ENCODE data around the gene KITLG. TPM values are rescaled to one million over a fixed set of nuclear protein-coding genes. Genes with fewer than 3 reads are reported as not detected.

KITLG gene
- total and polyA plus RNA-seq, 2 experiments from 2014 or later: 3.1 to 10.7 TPM

GRCh38 chr12:88578276-88579160, 1.8 kb downstream of the KITLG start:
- peak; percentile 74 for DNase-seq (ENCODE audit: low spot score)
- peaks cover 13% of the 10 kb centered on the region for H3K27me3 Mint-ChIP-seq (ENCODE audit: insufficient read depth, low read depth, poor library complexity)
- no peaks in the 10 kb centered on the region for H3K36me3 Mint-ChIP-seq (ENCODE audit: low read depth)
- H3K4me1 ChIP-seq (ENCODE audit: insufficient read depth): peaks cover 52% of the 10 kb centered on the region
- no peaks in the 10 kb centered on the region for H3F3A ChIP-seq (replicated peaks; ENCODE audit: low read depth)
- H3K4me3 ChIP-seq: peak overlapping the region; percentile 83
- no peak overlapping the region for H2AFZ ChIP-seq
- peak overlapping the region; percentile 86 for H3K4me3 Mint-ChIP-seq
- peak; percentile 45 for ATAC-seq
- peak overlapping the region; percentile 93 for H3K4me2 ChIP-seq
- H3K9me3 Mint-ChIP-seq: no peaks in the 10 kb centered on the region
- no peaks in the 10 kb centered on the region for H3K36me3 ChIP-seq (ENCODE audit: insufficient read depth)
- TF ChIP-seq CREB1 (CRISPR knock-in tag; IDR thresholded peaks at IDR 0.05; ENCODE audit: low read depth) (no peak), CTCF (conservative IDR thresholded peaks at IDR 0.05; ENCODE audit: low read depth in 2 of 2) (no peak), ZNF331 (CRISPR knock-in tag; IDR thresholded peaks at IDR 0.05; ENCODE audit: low read depth) (no peak), EZH2 (IDR thresholded peaks at IDR 0.05; ENCODE audit: low read depth, unreplicated experiment) (no peak)
- TF ChIP-seq, protein P1, sequence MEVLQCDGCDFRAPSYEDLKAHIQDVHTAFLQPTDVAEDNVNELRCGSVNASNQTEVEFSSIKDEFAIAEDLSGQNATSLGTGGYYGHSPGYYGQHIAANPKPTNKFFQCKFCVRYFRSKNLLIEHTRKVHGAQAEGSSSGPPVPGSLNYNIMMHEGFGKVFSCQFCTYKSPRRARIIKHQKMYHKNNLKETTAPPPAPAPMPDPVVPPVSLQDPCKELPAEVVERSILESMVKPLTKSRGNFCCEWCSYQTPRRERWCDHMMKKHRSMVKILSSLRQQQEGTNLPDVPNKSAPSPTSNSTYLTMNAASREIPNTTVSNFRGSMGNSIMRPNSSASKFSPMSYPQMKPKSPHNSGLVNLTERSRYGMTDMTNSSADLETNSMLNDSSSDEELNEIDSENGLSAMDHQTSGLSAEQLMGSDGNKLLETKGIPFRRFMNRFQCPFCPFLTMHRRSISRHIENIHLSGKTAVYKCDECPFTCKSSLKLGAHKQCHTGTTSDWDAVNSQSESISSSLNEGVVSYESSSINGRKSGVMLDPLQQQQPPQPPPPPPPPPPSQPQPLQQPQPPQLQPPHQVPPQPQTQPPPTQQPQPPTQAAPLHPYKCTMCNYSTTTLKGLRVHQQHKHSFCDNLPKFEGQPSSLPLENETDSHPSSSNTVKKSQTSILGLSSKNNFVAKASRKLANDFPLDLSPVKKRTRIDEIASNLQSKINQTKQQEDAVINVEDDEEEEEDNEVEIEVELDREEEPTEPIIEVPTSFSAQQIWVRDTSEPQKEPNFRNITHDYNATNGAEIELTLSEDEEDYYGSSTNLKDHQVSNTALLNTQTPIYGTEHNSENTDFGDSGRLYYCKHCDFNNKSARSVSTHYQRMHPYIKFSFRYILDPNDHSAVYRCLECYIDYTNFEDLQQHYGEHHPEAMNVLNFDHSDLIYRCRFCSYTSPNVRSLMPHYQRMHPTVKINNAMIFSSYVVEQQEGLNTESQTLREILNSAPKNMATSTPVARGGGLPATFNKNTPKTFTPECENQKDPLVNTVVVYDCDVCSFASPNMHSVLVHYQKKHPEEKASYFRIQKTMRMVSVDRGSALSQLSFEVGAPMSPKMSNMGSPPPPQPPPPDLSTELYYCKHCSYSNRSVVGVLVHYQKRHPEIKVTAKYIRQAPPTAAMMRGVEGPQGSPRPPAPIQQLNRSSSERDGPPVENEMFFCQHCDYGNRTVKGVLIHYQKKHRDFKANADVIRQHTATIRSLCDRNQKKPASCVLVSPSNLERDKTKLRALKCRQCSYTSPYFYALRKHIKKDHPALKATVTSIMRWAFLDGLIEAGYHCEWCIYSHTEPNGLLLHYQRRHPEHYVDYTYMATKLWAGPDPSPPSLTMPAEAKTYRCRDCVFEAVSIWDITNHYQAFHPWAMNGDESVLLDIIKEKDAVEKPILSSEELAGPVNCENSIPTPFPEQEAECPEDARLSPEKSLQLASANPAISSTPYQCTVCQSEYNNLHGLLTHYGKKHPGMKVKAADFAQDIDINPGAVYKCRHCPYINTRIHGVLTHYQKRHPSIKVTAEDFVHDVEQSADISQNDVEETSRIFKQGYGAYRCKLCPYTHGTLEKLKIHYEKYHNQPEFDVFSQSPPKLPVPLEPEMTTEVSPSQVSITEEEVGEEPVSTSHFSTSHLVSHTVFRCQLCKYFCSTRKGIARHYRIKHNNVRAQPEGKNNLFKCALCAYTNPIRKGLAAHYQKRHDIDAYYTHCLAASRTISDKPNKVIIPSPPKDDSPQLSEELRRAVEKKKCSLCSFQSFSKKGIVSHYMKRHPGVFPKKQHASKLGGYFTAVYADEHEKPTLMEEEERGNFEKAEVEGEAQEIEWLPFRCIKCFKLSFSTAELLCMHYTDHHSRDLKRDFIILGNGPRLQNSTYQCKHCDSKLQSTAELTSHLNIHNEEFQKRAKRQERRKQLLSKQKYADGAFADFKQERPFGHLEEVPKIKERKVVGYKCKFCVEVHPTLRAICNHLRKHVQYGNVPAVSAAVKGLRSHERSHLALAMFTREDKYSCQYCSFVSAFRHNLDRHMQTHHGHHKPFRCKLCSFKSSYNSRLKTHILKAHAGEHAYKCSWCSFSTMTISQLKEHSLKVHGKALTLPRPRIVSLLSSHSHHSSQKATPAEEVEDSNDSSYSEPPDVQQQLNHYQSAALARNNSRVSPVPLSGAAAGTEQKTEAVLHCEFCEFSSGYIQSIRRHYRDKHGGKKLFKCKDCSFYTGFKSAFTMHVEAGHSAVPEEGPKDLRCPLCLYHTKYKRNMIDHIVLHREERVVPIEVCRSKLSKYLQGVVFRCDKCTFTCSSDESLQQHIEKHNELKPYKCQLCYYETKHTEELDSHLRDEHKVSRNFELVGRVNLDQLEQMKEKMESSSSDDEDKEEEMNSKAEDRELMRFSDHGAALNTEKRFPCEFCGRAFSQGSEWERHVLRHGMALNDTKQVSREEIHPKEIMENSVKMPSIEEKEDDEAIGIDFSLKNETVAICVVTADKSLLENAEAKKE (CRISPR knock-in tag; IDR thresholded peaks at IDR 0.05): no peak
- peaks cover 43% of the 10 kb centered on the region for H3K27me3 ChIP-seq (ENCODE audit: insufficient read depth)
- peak overlapping the region; percentile 2; the same call in 1 of the 2 replicates for H3K27ac ChIP-seq (ENCODE audit: low read depth)
- peaks cover 30% of the 10 kb centered on the region for H3K79me2 ChIP-seq (replicated peaks; ENCODE audit: insufficient read depth)
- no peaks in the 10 kb centered on the region for H3K9me2 ChIP-seq (ENCODE audit: insufficient read depth)
- peaks cover 9% of the 10 kb centered on the region; the same call in 1 of the 2 replicates for H4K20me1 ChIP-seq (replicated peaks; ENCODE audit: insufficient read depth)
- peaks cover 55% of the 10 kb centered on the region for H3K4me1 Mint-ChIP-seq
- no peak overlapping the region for H3K27ac Mint-ChIP-seq

Measured in GM23338 (cell line).